ENCODE measurements around the gene UBR4. TPM values are rescaled to one million over a fixed set of nuclear protein-coding genes. Genes with fewer than 3 reads are reported as not detected.

UBR4 gene
- total and polyA plus RNA-seq, 10 of the 15 experiments (the other 5 are each of a cell fraction or from before 2014, with no cell fraction given): 34.2 to 124 (median 56.2) TPM

- no TSS peak for BruUV-seq (replicated peaks)
- H3K4me2 ChIP-seq (ENCODE audit: control insufficient read depth, insufficient read depth): no peak overlapping the region
- ChIA-PET CTCF (no interaction called here), RAD21 (ENCODE audit: unreplicated experiment) (no interaction called here), SMC1A (ENCODE audit: uncharacterized antibody, unreplicated experiment) (interaction anchor here (1.1 kb wide), 1 partner anchor 150 kb away, joined by 3 read pairs; no protein-coding TSS in a partner anchor), POLR2A (no interaction called here)
- H3K4me3 ChIP-seq: no peak overlapping the region
- no peaks in the 10 kb centered on the region for H3K36me3 ChIP-seq (ENCODE audit: control insufficient read depth in 2 of 2, insufficient read depth in 2 of 2, low read length in 1 of 2)
- WGBS (ENCODE audit: insufficient coverage, insufficient replicate concordance, low lambda C conversion rate, missing lambda C conversion rate): 64% methylated on average over 13 of the region's 15 CpGs
- no peaks in the 10 kb centered on the region for H4K20me1 ChIP-seq (ENCODE audit: control insufficient read depth, insufficient read depth)
- in situ Hi-C loops (cut with MboI) (no loop called here), intact Hi-C loops (cut with micrococcal nuclease; ENCODE audit: unreplicated experiment) (no loop called here)
- peaks cover 0 to 2% of the 10 kb centered on the region in 2 experiments; a peak in 3 of 4 replicates for H3K27me3 ChIP-seq (replicated peaks in 1 of 2; ENCODE audit: control insufficient read depth in 2 of 2, insufficient read depth in 2 of 2, low read length in 1 of 2)
- no peak overlapping the region for H3K27ac ChIP-seq (ENCODE audit: control insufficient read depth, insufficient read depth)
- H3K79me2 ChIP-seq (ENCODE audit: control insufficient read depth, insufficient read depth, low read length): no peaks in the 10 kb centered on the region
- H3K9ac ChIP-seq (ENCODE audit: control insufficient read depth, insufficient read depth, low read length): no peak overlapping the region
- ATAC-seq: no peak
- H3K4me1 ChIP-seq (ENCODE audit: control insufficient read depth, insufficient read depth, low read length): no peaks in the 10 kb centered on the region
- no peaks in the 10 kb centered on the region; the same call in 2 of the 3 replicates for H3K9me3 ChIP-seq (replicated peaks; ENCODE audit: control insufficient read depth, insufficient read depth, low read length)
- H2AFZ ChIP-seq (ENCODE audit: control insufficient read depth, low read depth, low read length): no peak overlapping the region
- FAIRE-seq: no peak
- DNase-seq (ENCODE audit: low read depth, low spot score): no peak
- TF ChIP-seq CREB1 (IDR thresholded peaks at IDR 0.05; ENCODE audit: low read depth) (no peak), NKRF (conservative IDR thresholded peaks at IDR 0.05) (no peak), SRF (IDR thresholded peaks at IDR 0.05; ENCODE audit: low read depth in 2 of 2, low read length in 2 of 2) (no peak), BMI1 (IDR thresholded peaks at IDR 0.05; ENCODE audit: borderline replicate concordance) (no peak), ZNF217 (IDR thresholded peaks at IDR 0.05) (no peak), E2F8 (IDR thresholded peaks at IDR 0.05; ENCODE audit: low read depth, partially characterized antibody) (no peak), ELK1 (IDR thresholded peaks at IDR 0.05; ENCODE audit: low read depth, low read length) (no peak), KAT2A (conservative IDR thresholded peaks at IDR 0.05; ENCODE audit: control insufficient read depth, low read depth, low read length) (no peak), CEBPB (IDR thresholded peaks at IDR 0.05; ENCODE audit: borderline replicate concordance in 1 of 2, low read depth in 2 of 2, low read length in 2 of 2) (no peak), MAX (IDR thresholded peaks at IDR 0.05; ENCODE audit: low read depth, low read length) (no peak), PKNOX1 (IDR thresholded peaks at IDR 0.05) (no peak), ZSCAN29 (IDR thresholded peaks at IDR 0.05) (no peak), MXI1 (IDR thresholded peaks at IDR 0.05; ENCODE audit: low read depth, low read length) (no peak), GABPA (IDR thresholded peaks at IDR 0.05; ENCODE audit: low read depth) (no peak), HDAC2 (IDR thresholded peaks at IDR 0.05) (no peak), TAF1 (IDR thresholded peaks at IDR 0.05; ENCODE audit: borderline replicate concordance, low read depth, low read length) (no peak), HDGF (IDR thresholded peaks at IDR 0.05) (no peak), BACH1 (IDR thresholded peaks at IDR 0.05; ENCODE audit: borderline replicate concordance) (no peak)
These were observed 152.1 kb downstream of the UBR4 start for GRCh38 chr1:19057784-19058475.

All from GM12878 (cell line).